ENCODE results near the gene PDE4D. TPM values are rescaled to one million over a fixed set of nuclear protein-coding genes. Genes with fewer than 3 reads are reported as not detected.

Gene PDE4D
- total RNA-seq = 27.7 TPM

GRCh38 chr5:59893429-59894227, at the start of gene PDE4D:
TSS of gene PDE4D (minus strand) at chr5:59893726.
- peak in 2 of 3 donors; percentile 52 to 69 for DNase-seq (ENCODE audit: low read depth in 2 of 3, low spot score in 2 of 3)

- no peak for DNase-seq (ENCODE audit: low read depth in 2 of 3, low spot score in 2 of 3)
Observed at GRCh38 chr5:59937633-59938032, 44.1 kb upstream of the PDE4D start.

DNA sequence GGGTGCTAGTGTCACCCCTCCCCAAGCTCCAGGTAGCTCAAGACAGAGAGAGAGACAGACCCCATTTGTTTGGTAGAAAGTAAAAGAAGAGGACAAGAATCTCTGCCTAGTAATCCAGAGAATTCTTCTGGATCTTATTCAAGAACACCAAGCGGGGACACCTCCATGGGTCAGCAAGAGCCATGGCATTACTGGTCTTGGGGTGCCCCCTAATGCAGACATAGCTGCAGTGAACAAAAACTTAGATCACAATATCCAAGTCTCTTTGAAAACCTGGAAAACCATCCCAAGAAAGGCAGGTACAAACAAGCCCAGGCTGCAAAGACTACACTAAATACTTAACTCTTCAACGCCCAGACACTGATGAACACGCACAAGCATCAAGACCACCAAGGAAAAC, 29.9 kb upstream of the PDE4D start:
- DNase-seq (ENCODE audit: low read depth in 2 of 3, low spot score in 2 of 3) = no peak

- DNase-seq (ENCODE audit: low read depth in 2 of 3, low spot score in 2 of 3) = no peak
Observed at GRCh38 chr5:59922220-59922619, 28.7 kb upstream of the PDE4D start.

- DNase-seq (ENCODE audit: low read depth in 2 of 3, low spot score in 2 of 3) = no peak
Observed at GRCh38 chr5:59921816-59922215, 28.3 kb upstream of the PDE4D start.

DNA sequence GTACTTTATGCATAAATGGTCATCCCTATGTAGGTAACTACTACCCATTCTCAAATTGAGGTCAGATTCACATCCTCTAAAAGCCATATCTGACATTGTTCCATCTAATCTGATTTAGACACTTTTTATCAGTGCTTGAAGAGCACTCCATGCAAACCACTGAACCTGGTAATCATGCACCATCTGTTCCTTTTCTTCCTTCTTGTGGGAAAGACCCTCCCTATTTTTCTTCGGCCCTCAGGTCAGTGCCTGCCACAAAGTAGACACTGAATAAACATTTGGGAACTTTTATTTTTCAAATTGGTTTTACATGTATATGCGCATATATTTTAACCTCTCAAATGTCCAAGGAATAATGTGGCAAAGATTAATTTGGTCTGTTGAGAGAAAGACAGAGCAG, 26.0 kb upstream of the PDE4D start:
- DNase-seq (ENCODE audit: low read depth in 2 of 3, low spot score in 2 of 3) = peak in 2 of 3 donors; percentile 3 to 19

DNA sequence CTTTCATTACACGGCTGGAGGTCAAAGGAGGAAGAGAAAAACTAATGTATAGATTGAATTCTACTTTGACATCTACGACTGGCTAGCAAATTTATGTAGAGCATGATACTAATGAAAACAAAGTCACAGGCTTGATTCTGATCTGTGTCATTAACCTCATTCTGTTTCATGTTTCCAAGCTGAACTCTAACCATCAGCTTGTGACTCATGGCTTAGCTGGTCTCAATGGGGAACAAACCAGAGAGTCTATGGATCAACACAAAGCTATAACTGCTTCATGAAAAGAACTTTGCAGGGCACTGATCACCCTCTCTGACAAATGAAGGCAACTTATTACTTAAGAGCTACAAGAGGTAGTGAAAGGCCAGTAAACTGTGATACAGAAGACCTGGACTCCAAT, 23.6 kb upstream of the PDE4D start:
- no peak for DNase-seq (ENCODE audit: low read depth in 2 of 3, low spot score in 2 of 3)

DNA sequence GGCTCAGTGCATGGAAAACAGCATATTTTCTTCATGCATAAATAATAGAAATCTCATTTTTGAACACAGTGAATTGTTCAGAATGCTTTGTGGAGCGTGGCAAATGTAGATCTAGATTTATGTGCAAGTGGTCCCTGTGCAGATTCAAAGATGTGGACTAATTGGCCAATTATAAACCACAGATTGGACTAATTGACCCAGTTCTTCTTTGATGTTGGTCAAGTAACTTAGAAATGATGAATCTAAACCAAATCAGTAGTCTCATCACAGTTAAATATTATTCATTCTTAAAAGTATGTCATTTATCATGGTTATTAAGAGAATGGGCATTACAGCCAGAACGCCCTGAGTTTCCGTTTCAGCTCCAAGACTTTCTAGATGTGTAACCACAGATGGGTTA, 11.7 kb upstream of the PDE4D start:
- DNase-seq (ENCODE audit: low read depth in 2 of 3, low spot score in 2 of 3) = no peak

GRCh38 chr5:59897075-59897474, 3.5 kb upstream of the PDE4D start:
- DNase-seq (ENCODE audit: low read depth in 2 of 3, low spot score in 2 of 3) = no peak

DNA sequence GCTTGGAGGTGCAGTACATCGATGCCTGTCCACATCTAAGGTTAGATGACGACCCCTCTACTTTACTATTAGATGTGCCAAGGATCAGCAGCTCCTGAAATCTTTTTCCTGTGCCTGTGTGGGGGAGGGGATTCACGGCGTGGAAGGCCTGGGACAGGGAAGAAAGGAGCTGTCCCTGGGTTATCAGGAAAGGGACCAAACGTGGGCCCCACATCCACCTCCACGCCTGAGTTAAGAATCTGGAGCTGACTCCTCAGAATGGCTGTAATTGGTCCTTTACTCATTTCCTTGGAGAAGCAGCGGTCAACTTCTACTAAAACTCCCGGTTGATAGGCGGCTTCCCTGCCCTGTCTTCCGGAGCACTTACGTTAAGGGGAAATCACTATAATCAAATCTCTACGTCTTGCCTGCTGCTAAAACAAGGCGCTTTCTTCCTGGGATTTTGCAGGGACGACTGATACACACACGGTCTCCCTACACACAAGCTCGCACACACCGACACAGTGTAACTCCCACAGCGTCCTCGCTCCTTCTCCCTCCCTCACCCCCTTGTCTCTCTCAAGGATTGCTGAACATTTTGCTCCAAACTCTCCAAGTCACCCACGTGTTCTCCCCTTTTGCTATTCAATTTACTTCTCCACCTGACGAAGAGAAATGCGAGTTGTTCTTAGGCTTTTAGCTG, 1.4 kb downstream of the PDE4D start:
- no peak for DNase-seq (ENCODE audit: low read depth in 2 of 3, low spot score in 2 of 3)

- no peak for DNase-seq (ENCODE audit: low read depth in 2 of 3, low spot score in 2 of 3)
Observed at GRCh38 chr5:59887274-59887673, 6.3 kb downstream of the PDE4D start.

DNA sequence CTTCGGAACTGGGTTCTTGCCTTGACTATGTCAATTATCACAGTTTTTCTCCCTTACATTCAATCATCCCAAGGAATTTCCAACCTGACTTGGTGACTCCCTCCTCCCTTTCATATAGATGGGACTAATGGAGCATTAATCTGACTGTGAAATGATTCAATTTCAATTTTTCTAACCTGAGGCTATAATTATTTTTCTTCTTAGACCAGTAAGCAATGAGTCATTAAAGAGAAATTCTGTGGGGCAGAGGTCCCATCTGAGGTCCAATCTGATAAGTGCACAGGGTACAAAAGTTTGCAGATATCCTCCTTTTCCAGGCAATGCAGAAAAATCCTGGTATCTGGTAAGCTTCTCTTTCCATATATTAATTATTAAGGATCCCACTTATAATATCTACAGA, 18.9 kb downstream of the PDE4D start:
- DNase-seq (ENCODE audit: low read depth in 2 of 3, low spot score in 2 of 3) = no peak

DNA sequence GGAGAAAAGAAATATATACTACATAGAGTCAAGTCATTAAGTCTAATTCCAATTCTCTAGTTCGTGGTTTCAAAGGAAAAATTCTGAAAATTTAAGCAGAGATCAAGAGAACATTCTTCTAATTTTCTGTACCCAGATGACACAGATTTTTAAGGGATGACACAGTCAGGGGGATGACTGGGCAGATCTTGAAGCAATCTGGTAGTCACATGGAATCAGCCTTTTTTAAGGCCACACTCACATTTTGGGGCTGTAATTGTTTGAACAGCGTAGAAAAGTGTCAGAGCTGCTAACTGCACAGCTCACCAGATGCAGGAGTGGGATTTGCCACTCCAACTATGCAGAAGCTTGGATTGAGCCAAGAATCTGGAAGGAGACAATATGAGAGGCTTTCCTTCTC, 20.4 kb downstream of the PDE4D start:
- DNase-seq (ENCODE audit: low read depth in 2 of 3, low spot score in 2 of 3) = no peak

DNA sequence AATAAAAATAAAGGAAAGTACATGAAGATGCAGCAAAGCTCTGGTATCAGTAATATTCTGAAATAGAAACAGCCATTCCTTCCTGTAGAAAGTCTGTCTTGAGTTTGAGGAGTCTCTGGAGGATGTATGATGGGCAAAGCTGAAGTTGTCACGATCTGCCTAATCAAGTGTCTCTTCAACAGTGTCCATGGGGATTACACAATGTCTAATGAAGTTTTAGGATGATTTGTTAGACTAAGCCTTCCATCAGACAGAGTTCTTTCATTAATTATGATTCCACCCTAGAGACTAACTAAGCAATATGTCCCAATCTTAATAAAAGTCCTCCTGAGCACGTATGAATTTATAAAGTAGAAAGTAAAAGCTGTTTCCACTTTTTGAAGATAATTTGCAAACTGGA, 26.9 kb downstream of the PDE4D start:
- DNase-seq (ENCODE audit: low read depth in 2 of 3, low spot score in 2 of 3) = no peak

DNA sequence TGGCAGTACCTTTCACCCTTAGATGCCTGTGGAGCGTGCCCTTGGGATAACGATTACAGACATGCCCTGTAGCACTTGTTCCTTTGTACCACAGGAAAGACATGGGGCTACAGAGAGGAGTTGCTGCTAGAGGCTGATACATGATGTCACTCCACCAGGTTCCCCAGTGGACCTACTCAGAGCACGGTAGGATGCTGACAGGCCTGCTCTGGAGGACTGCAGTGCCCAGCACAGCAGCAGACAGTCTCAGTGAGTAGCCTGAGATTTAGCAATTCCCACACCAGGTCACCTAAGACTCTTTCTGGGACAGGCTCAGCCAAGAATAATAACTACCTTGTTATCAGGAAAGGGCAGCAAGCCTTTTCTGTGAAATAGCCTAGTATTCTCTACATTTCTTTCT, 28.8 kb downstream of the PDE4D start:
- DNase-seq (ENCODE audit: low read depth in 2 of 3, low spot score in 2 of 3) = no peak

GRCh38 chr5:59863777-59864176, 29.7 kb downstream of the PDE4D start:
- no peak for DNase-seq (ENCODE audit: low read depth in 2 of 3, low spot score in 2 of 3)

- no peak for DNase-seq (ENCODE audit: low read depth in 2 of 3, low spot score in 2 of 3)
Observed at GRCh38 chr5:59856358-59856757, 37.2 kb downstream of the PDE4D start.

DNA sequence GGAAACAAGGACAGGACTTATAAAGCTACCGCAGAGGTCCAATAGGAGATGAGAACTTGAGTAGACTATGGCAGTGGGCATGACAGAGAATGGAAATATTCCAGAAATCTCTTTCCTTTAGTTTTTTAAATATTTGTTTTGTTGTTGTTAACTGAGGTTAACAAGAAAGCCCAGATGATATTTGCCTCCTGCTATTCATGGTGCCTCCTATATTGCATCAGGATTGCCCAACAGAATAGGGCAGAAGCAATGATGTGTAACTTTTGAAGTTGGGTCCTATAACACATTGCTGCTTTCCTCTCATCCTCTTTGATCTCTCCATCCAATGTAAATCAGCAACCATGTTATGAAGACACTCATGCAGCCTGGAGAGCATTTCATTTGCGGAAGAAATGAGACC, 42.8 kb downstream of the PDE4D start:
- DNase-seq (ENCODE audit: low read depth in 2 of 3, low spot score in 2 of 3) = no peak

- DNase-seq (ENCODE audit: low read depth in 2 of 3, low spot score in 2 of 3) = no peak
Observed at GRCh38 chr5:59847586-59847985, 45.9 kb downstream of the PDE4D start.

DNA sequence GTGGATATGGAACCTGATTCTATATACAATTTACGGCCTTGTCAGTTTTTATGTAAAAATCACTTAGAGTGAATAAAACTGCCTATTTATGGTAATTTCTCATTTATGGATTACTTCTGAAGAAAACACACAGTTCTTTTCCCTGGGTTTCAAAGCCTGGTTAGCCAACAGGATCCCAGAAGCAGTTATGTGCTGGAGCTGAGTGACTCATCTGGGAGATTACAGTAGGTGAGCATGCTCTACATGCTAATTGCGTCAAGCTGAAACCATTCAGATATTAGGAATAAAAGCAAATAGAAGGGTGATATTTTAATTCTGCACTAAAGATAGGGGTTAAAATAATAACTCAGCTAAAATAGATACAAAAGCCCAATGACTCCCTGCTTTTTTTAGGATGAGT, 47.8 kb downstream of the PDE4D start:
- no peak for DNase-seq (ENCODE audit: low read depth in 2 of 3, low spot score in 2 of 3)

GRCh38 chr5:59843511-59844213, 49.9 kb downstream of the PDE4D start:
- DNase-seq (ENCODE audit: low read depth in 2 of 3, low spot score in 2 of 3) = no peak

DNA sequence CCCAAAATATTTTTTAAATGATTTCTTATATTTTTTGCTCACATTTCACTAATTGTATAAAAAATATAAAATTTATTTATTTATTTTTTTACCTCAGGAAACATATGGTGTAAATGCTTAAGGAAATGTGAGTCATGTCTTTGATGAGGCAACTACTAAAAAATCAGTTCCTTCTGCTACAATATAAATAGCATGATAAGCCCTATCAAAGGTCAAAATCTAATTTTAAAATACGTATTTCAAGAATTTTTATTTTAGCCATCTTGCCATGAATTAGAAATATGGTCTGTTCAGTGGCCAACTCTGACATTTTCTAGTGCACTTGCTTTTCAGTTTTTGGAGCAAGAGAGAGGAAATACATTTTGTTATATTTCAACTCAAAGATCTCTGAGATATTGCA, 50.5 kb downstream of the PDE4D start:
- DNase-seq (ENCODE audit: low read depth in 2 of 3, low spot score in 2 of 3) = peak in 2 of 3 donors; percentile 3 to 32
